ENCODE measurements around the gene WWC2.
A peak's percentile ranks its signal among the peaks of the same experiment; 100 is the strongest.

Gene WWC2

DNA sequence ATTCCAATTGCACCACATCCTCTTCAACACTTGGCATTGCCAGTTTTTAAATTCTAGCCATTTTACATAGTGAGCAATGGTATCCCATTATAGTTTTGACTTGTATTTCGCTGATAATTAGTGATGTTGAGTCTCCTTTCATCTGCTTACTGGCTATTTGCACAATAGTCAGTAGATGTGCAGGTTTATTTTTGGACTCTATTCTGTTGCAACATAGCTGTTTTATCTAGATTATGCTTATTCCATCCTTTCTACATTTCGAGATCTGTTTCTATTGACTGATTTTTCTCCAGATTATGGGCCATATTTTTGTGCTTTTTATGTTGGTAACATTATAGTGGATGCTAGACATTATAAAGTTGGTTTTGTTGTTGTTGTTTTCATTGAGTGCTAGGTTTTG lies 106.1 kb downstream of the WWC2 start:
- no peak for DNase-seq

DNA sequence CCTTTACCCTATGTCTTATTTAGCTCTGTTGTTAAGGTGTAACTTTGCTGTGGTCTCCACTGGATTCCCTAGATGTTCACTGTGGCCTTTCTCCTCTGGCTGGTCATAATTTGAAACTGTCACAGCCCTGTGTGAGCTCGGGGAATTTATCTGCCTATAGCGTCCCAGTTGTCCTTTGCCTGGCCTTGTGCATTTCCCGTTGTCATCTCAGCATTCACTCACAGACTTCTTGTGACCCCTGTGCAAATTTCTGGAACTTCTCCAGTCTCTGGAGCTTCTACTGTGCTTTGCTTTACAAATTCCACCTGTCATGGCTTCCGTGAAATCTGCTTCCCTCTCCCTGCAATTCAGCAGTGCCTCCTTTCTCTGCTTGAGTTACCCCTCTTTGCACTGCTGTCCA lies 106.7 kb downstream of the WWC2 start:
- DNase-seq = no peak

DNA sequence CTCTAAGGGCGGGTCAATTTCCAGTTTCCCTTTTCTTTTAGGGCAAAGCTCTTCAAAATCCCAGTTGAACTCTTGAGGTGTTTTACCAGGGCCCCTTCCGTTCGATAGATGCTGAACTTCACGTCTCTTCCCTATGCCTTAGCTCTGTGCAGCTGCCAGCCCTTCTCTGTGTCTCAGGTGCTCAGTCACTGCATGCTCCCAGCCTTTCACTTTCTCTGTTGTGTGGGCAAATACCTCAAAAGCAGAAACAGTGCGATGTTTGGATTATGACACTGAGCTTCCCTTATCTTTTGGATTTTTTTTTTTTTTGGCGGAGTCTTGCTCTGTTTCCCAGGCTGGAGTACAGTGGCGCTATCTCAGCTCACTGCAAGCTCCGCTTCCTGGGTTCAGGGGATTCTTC lies 112.5 kb downstream of the WWC2 start:
- DNase-seq = no peak

DNA sequence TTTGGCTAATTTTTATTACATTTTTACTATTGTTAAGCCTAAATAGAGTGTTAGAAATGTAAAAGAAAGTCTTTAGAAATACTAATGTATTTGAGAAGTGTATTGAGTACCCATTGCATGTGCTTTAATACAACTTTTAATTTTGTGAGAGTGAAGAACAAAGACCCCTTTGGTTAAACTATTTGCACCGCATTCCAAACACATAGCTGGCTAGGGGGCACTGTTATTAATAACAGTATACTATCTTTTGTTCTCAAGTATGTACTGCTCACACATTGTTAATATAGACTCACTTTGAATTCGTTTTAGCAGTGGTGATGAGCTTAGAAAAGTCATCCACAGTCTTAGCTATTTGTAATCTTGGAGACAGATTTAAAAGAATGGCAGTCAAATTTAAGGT lies 114.9 kb downstream of the WWC2 start:
- no peak for DNase-seq

DNA sequence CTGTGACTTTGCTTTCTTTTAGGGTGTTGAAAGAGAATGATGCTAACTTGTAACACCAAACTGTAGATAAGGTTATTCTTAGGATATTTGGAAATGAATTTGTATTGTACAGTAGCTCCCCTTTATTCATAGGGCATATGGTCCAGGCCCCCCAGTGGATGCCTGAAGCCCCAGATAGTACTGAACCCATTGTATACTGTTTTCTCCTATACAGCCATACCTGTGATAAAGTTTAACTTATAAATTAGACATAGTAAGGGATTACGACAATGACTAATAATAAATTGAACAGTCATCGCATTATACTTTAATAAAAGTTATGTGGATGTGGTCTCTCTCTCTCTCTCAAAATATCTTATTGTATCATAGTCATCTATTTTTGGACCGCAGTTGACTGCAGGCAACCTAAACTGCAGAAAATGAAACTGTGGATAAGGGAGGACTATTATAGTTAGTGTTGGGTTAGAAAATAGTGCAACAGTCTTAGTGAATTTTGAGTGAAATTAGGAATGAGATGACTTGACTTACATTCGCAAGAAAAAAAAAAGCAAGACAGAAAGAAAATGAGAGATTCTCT lies 115.9 kb downstream of the WWC2 start:
- DNase-seq = no peak

DNA sequence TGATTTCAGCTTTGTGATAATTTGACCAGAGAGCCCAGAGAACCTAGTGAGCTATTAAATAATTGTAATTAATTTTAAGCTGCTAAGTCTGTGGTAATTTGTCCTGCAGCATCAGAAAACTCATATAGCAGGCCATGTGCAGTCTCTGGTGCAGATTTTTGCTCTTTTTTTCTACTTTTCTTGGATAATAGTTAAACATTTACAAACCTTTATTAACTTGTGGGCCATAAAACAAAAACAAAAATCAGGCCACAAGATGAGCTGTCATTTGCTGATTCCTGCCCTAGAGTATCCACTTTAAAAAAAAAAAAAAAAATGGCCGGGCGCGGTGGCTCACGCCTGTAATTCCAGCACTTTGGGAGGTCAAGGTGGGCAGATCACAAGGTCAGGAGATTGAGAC lies 121.2 kb downstream of the WWC2 start:
- DNase-seq = no peak

DNA sequence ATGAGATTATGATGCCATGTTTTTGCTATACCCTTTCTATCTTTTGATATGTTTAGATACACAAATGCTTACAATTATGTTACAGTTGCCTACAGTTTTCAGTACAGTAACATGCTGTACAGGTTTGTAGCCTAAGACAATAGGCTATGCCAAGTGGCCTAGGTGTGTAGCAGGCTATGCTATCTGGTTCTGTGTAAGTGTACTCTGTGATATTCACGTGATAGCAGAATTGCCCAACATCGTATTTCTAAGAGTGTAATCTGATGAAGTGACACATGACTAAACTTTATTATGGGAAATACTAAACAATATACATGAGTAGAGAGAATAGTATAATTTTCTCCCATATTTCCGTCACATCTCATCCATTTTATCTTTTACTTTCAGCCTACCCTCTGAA lies 124.0 kb downstream of the WWC2 start:
- DNase-seq = no peak

DNA sequence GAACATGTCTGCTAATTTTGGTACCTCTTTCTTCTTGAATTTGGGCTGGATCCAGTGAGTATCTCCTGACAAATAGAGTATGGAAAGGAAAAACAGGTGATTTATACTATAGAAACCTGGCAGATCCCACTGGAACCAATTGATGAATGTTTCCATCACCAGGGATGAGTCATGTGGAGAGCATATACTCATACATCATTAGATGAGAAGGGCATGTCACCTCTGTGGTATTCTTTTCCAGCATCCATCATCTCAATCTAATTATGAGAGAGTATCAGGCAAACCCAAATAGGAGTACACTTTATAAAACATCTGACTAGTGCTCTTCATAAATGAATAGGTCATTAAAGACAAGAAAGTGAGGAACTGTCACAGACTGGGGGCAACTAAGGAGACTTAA lies 130.3 kb downstream of the WWC2 start:
- DNase-seq = no peak

DNA sequence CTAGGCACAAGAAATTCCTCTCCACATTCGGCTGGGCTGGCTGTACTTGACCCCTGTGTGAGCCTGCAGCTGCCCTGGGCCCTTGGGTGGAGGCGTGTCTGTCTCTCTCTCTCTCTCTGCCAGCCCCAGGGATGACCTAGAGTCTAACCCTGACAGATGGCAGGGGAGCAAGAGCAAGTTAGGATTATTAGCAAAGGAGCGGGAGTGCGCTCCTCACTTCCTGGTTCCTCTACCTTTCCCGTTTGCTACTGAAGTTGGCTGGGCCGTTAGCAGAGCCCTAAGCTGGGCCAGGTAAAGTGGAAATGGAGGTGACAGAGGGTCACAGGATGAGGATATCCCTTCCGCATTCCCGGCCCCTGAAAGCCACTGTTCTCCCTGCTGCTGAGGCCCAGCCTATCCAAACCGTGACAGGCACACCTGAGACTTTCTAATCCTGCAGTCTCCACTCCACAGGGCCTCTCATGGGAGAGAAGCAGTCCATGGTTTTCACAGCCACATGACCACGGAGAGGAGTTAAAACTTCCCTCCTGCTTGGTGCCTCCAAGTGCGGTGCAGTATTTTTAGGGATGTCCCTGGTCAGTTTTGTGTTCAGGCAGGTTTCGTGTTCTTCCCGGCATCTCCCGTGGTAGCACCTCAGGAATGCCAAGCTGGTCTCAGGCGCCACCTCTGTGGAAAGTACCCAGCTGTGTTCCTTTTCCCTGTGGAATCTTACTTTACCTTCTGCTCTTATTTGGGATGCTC lies 141.7 kb downstream of the WWC2 start:
- DNase-seq = no peak

DNA sequence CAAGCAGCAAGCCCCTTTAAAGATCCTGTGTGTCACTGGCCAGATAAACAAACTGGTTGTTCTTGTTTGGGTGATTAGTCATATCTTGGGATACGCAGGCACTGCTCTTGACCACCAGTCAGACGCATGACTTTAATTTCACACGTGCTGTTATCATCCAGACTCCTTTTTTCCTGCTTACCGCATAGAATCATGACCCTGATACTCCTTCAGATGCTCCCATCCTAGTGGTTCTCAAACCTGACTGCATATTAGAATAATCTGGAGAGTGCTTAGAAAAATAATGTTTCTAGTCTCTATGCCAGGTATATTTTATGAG lies 142.2 kb downstream of the WWC2 start:
- DNase-seq = no peak

DNA sequence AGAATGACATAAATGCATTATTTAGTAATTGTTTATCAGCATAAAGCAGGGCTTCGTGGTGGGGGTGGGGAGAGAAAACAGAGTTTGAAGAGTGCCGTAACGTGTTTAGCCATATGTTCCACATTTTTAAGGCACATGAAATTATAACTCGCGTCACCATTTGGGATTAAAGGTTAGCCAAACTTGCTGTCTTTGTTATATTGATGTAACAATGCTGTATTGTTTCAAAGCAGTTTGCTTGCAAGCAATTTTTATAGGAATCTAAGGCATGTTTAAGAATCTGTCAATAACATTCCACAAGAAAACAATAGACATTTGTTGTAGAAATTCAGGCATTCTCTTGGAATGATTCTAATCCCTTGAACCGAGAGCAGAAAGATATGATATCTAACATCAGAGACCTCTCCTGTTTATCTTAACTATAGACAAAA lies 142.7 kb downstream of the WWC2 start:
- DNase-seq = no peak

DNA sequence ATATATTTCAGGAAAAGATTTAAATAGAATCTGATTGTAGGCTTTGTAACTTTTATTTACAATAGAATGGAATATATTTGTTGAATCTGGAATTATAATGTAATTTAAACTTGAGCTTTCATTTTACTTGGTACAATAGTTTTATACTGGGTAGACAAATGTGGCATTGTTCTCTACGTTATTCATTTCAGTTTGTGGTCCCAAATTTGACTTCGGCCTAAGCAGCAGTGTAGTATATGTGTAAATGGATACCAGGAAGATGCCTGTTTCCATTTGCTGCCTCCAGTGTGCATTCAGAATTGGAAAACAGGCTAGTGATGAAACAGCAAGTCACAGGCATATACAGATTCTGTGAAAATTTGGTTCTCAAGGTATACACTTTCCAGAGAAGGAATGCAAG lies 143.2 kb downstream of the WWC2 start:
- DNase-seq = no peak

DNA sequence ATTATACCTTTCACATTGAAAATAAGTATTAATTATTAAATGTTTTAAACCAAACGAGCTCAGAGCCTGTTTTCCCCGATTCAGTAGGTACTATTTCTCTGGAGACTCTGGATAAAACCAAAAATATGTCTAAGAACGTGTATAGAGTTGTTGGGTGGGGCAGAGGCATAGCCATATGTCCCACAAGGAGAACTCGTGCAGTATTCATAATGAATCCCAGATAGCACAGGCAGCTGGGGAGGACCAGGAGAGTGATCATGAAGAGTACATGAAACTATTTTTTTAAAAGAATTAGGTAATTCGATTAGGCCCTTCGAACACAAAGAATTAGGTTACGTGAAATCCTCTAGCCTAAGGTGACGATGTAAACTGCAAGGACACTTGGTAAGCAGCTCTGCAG lies 145.0 kb downstream of the WWC2 start:
- no peak for DNase-seq

DNA sequence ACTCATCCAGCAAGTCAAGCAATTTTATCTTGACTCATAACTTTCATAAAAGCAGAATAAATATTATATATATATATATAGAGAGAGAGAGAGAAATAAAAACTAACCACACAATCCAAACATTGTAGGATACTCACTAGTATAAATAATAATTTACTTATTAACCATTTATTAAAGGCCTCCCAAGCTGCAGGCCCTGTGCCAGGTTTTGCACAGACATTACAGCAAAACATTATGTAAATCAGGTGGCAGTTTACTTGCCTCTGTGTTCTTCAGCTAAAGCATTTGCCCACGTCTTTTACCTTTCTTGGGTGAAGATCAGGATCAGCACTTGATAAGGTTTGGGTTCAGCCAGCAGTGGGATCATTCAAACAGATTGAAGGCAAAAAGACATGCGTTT lies 145.4 kb downstream of the WWC2 start:
- no peak for DNase-seq

DNA sequence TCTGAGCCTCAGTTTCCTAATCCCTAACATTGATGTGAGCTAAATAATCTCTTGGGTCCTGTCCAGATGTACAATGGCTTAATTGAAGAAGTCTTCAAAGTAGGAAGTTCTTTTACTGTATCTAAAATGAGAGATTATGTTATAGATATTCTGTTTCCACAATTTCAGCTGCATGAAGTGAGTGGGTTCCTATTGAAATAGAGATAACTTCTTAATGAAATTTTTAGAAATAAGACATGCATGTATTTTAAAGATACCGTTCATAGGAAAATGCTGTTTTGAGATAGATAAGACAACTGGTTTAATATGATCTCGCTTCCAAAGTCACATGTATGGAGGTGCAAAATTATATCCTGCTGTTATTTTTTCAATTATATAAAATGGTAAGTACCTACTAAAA lies 149.1 kb downstream of the WWC2 start:
- DNase-seq = no peak

DNA sequence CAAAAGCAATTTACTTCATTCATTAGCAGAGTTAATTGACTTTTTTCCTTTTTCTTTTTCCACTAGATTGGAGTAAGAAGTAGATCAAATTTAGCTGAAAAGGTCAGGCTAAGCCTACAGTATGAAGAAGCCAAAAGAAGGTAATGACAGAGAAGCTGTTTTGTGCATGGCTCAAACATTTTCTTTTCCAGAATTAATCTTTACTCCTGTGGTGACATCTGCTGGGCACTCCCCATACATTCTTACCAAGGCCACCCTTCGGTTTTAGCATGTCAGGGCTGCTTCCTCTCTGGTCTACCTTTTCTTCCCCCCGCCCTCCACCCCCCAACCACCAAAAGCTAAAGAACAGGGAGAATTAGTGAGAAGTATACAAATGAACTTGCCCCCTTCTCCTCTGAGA lies 150.8 kb downstream of the WWC2 start:
- peak; percentile 21 for DNase-seq

DNA sequence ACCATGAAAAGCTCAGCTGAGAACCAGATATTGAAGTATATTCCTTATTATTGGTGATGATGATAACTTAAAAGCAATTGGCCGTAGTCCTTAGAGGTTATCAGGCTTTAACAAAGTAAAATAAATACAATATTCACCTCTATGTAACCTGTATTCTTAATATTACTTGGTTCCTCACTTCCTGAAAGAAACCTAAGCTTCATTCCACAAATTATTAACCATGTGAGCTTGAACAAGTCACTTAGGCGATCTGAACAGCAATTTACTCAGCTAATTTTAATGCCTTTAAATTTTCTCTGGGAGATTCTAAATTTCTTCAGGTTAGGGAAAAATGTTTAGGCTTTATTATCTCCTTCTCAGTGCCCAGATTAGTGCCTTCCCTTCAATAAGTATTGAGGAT lies 151.8 kb downstream of the WWC2 start:
- no peak for DNase-seq

DNA sequence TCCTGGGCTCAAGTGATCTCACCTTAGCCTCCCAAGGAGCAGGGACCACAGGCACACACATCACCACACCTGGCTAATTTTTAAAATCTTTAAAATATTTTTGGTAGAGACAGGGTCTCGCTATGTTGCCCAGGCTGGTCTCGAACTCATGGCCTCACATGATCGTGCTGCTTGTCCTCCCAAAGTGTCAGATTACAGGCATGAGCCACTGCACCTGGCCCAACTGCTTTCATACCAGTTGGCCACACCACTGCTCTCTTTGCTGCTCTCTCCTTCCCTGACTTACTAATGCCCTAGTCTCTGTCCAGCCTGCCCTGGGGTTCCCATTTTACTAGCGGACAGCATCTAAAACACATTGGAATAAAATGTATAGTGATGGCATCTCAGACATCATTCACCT lies 153.9 kb downstream of the WWC2 start:
- DNase-seq = no peak

DNA sequence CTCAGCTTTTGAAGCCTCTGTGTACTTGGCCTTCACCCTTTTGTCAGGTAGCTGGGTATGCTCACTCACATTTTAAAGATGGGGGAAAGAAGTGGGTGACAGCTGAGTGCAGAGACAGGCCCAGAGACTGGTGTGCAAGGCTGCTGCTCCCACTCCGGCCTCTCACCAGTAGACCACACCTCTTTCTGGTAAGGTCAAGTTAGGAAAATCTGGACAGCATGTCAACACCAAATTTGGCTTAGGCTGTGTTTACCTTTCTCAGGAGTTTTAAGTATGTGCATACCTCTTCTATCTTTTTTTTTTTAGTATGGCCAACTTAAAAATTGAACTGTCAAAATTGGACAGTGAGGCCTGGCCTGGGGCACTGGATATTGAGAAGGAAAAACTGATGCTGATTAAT lies 154.4 kb downstream of the WWC2 start:
- no peak for DNase-seq

DNA sequence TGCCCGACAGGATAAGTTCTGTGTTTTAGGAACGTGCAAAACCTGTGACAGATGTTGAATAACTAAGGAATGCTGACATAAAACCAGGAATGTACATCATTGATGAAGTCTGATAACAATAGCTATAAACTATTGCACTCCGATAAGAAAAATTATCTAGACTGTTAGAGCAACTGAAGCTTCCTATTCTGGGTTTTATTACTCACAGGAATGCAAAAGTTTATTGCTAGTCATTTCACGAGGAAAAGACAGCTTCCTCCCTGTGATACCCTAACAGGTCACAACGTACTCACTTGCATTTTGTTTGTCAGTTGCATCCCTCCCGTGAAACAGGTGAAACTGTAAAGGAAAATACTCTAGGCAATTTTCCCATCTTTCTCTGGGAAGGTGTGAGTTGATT lies 155.1 kb downstream of the WWC2 start:
- no peak for DNase-seq

DNA sequence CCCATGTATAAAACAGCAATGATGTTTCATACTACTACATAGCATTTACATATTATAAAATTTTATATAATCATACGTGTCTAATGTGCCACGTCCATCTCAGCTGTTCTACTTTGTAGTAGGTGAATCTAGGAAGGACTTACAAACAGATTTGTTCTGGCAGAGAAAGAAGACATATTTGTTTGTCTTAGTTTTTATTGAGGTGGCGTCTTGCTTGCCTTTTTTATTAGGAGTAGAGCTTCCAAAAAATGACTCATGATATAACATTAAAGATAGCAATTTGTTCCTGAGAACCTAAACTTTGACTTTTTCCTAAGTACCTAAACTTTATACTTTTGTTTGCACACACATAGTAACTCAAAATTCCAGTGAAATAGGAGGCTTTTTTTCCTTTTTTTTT lies 156.4 kb downstream of the WWC2 start:
- no peak for DNase-seq

DNA sequence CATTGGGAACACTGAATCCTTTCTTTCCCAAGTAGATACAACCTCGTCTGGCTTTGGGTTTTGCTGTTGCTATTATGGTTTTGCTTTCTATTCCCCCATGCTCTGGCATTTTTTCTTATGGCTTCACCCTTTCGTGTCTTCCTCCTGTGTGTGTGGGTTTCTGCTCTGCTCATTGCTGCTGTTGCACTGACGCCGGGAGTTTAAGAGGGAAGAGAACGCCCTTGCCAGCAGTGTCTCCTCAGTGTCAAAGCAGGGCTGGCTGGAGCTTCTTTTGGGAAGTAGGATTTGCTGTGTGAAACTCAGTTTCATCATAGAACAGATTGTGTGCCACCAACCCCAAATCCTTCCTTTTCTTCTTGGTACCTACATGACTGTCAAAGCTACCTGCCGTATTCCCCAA lies 157.3 kb downstream of the WWC2 start:
- no peak for DNase-seq

DNA sequence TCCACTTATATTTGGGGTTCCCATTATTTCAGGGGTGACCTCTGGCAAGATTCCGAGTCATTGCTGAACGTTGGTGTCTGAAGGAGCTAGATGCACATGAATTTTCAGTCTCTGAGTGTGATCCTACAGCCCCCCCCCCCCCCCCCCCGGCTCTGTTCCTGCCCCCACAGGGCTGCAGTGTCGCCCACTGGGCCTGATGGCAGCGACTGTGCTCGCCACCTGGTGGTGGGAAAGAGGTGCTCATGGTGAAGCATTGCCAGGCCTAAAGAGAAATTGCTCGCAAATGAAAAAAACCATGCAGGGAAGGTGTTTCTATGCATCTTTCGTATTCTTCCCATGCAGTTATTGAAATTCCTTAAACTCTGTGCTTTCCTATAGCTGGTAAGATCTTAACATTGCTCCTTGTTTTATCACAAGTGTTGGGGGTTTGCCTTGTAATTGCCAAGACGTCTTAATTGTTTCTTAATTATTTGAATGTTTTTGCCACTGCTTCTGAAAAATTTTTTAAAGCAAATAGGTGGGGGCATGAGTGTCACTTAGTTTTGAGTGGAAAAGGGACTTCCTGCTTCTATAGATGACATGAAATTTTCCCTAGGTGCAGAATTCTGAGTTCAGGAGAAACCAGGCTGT lies 157.8 kb downstream of the WWC2 start:
- peak; percentile 19 for DNase-seq

DNA sequence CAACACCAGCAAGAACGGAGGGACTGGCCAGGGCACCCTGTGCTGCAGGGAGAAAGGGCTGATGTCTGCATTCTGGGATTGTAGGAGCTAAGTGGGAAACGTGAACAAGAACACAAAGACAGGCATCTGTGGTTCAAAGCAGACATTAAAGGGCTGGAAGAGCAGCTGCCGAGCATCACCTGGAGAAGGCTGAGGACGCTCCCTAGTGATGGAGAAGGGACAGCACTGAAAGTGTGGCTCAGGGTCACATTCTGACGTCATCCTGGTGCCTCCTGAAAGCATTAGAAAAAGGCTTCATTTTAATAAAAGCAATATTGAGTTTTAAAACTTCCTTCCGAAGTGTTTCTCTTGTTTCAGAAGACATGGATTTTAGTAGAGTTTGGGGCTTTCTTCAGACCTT lies 158.8 kb downstream of the WWC2 start:
- no peak for DNase-seq

Data from inflammatory macrophage treated with lipopolysaccharide for 4 hours (primary cell).